ENCODE measurements around the gene RPL27A. TPM values are rescaled to one million over a fixed set of nuclear protein-coding genes. Genes with fewer than 3 reads are reported as not detected.

The RPL27A gene
- total and polyA plus RNA-seq, 2 donors from 2014 or later, result 664 to 2,260 TPM

DNA sequence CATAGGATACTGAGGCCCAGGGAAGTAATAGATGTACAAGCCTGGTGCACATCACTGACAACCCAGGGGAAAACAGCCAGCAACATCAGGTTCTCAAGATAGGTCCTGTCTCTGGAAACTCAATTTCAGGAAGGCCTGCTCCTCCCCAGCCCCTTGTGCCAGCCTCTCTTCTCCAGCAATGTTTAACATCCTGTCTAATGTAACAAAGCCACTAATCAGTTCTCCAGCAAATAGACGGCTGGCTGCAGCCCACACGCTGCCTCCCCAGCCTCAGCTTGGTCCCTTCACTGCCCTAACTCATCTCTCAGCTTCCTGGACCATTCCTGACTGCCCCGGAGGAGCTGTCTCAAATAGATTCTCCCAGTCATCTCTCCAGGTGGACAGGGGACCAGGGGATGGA lies 37.8 kb downstream of the RPL27A start:
- FAIRE-seq (no peak), DNase-seq (no peak)
- Histone ChIP-seq H3K9ac (ENCODE audit: low read length in 3 of 3) (no peak overlapping the region), H3K4me1 (ENCODE audit: control insufficient read depth in 2 of 3, insufficient read depth in 2 of 3, low read depth in 1 of 3, low read length in 3 of 3) (peaks cover 0 to 16% (median 11%) of the 10 kb centered on the region in 3 donors), H3K27me3 (ENCODE audit: control insufficient read depth, insufficient read depth, low read length) (no peaks in the 10 kb centered on the region), H3K36me3 (ENCODE audit: control insufficient read depth in 2 of 3, insufficient read depth in 3 of 3, low read length in 3 of 3) (peaks cover 0 to 5% (median 3%) of the 10 kb centered on the region in 3 donors), H3K27ac (ENCODE audit: low read depth in 2 of 2, low read length in 2 of 2) (peak overlapping the region in 1 of 2 donors; percentile 43), H3K9me3 (ENCODE audit: control insufficient read depth in 2 of 3, insufficient read depth in 1 of 3, low read length in 3 of 3) (no peaks in the 10 kb centered on the region), H3K4me3 (ENCODE audit: low read length in 3 of 3) (no peak overlapping the region)
- intact Hi-C loops (cut with DNase I), result no loop called here
- TF ChIP-seq, protein P1, sequence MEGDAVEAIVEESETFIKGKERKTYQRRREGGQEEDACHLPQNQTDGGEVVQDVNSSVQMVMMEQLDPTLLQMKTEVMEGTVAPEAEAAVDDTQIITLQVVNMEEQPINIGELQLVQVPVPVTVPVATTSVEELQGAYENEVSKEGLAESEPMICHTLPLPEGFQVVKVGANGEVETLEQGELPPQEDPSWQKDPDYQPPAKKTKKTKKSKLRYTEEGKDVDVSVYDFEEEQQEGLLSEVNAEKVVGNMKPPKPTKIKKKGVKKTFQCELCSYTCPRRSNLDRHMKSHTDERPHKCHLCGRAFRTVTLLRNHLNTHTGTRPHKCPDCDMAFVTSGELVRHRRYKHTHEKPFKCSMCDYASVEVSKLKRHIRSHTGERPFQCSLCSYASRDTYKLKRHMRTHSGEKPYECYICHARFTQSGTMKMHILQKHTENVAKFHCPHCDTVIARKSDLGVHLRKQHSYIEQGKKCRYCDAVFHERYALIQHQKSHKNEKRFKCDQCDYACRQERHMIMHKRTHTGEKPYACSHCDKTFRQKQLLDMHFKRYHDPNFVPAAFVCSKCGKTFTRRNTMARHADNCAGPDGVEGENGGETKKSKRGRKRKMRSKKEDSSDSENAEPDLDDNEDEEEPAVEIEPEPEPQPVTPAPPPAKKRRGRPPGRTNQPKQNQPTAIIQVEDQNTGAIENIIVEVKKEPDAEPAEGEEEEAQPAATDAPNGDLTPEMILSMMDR (IDR thresholded peaks at IDR 0.05; ENCODE audit: borderline replicate concordance, extremely low read depth, insufficient read depth), result no peak

DNA sequence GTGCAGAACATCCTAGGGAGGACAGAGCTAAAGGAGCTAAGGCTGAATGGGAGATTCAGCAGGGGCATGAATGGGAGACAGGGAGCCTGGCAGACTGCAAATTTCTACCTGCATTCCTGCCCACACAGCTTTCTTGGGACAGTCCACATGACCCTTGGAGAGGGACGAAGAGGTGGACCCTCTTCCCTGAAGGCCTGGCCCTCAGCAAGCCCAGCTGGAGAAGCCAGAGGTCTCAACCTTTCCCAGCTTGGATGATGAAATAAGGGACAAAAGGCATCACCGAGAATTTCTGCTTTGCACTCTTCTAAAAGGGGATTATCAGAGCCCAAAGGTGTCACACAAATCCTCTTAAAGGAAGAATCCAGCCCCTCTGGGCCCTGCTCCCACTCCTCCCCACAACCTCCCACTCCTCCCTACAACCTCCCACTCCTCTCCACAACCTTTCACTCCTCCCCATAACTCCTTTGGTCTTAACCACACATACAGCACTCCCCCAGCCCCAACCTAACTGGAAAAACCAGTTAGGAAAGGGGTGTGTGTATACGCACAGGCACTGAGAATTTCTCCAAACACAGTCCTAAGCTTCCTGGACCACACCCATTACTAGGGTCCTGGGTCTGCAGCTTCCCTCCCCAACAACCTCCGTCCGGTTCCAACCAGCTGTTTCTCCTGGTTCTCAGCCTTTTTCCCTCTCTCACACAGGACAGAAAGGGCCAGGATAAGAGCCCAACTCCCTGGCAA lies 38.4 kb downstream of the RPL27A start:
- TF ChIP-seq, protein P1 (IDR thresholded peaks at IDR 0.05; ENCODE audit: borderline replicate concordance, extremely low read depth, insufficient read depth), result no peak
- no peaks in the 10 kb centered on the region for H3K27me3 ChIP-seq (ENCODE audit: control insufficient read depth, insufficient read depth, low read length)
- peaks cover 3 to 5% (median 3%) of the 10 kb centered on the region in 3 donors for H3K36me3 ChIP-seq (ENCODE audit: control insufficient read depth in 2 of 3, insufficient read depth in 3 of 3, low read length in 3 of 3)
- peak in 4 of 5 donors; percentile 56 to 87 (median 66) for DNase-seq
- H3K27ac ChIP-seq (ENCODE audit: low read depth in 2 of 2, low read length in 2 of 2), result peak overlapping the region; percentile 36 to 43
- no peaks in the 10 kb centered on the region for H3K9me3 ChIP-seq (ENCODE audit: control insufficient read depth in 2 of 3, insufficient read depth in 1 of 3, low read length in 3 of 3)
- no peak overlapping the region for H3K4me3 ChIP-seq (ENCODE audit: low read length in 3 of 3)
- H3K9ac ChIP-seq (ENCODE audit: low read length in 3 of 3), result no peak overlapping the region
- peaks cover 0 to 16% (median 11%) of the 10 kb centered on the region in 3 donors for H3K4me1 ChIP-seq (ENCODE audit: control insufficient read depth in 2 of 3, insufficient read depth in 2 of 3, low read depth in 1 of 3, low read length in 3 of 3)
- FAIRE-seq, result no peak
- intact Hi-C loops (cut with DNase I), result no loop called here

DNA sequence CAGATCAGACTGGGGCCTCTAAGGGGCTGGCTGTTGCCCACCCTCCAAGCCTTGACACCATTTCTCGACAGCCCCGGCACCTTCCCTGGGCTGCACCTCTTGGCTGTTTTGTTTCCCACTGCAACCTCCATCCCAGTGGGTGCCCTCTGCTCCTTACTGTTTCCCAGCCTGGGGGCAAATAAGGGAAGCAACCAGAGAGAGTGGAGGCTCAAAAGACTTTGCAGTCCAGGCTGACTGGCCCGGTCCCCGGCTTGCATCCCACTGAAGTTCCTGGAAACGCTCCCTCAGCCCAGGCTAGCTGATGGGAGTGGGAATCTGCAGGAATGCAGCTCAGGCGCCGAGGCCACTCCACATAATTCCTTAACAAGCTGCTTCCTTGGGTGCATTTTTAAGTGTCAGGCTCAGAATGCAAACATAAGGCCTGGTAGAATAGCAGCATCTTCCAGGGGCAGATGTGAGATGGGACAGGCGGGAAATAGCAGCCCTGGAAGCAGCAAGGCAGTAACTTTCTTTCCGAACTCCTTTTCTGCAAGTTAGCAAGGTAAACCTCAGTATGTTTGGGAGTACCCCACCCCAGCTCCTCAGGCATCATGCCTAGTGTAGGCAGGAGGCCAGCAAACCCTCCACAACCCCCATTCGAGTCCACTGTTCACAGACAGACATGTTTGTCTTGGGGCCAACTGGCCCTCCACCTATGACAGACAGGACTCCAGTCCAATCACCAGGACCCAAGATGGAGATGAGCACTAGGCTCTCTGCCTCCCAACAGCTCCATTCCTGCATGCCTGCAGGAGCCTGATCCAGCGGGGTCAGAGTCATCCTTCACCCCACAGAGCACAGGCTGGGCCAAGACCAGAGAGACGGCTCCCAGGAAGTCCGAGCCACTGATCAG lies 39.3 kb downstream of the RPL27A start:
- Histone ChIP-seq H3K9ac (ENCODE audit: low read length in 3 of 3) (no peak overlapping the region), H3K4me1 (ENCODE audit: control insufficient read depth in 2 of 3, insufficient read depth in 2 of 3, low read depth in 1 of 3, low read length in 3 of 3) (peaks cover 0 to 16% (median 11%) of the 10 kb centered on the region in 3 donors), H3K4me3 (ENCODE audit: low read length in 3 of 3) (no peak overlapping the region), H3K36me3 (ENCODE audit: control insufficient read depth in 2 of 3, insufficient read depth in 3 of 3, low read length in 3 of 3) (peaks cover 3 to 5% (median 3%) of the 10 kb centered on the region in 3 donors), H3K9me3 (ENCODE audit: control insufficient read depth in 2 of 3, insufficient read depth in 1 of 3, low read length in 3 of 3) (no peaks in the 10 kb centered on the region), H3K27me3 (ENCODE audit: control insufficient read depth, insufficient read depth, low read length) (no peaks in the 10 kb centered on the region), H3K27ac (ENCODE audit: low read depth in 2 of 2, low read length in 2 of 2) (peak overlapping the region; percentile 36 to 54)
- intact Hi-C loops (cut with DNase I), result no loop called here
- DNase-seq, result peak in 4 of 5 donors; percentile 36 to 82 (median 66)
- no peak for FAIRE-seq
- TF ChIP-seq, protein P1 (IDR thresholded peaks at IDR 0.05; ENCODE audit: borderline replicate concordance, extremely low read depth, insufficient read depth), result no peak
